ENCODE data around the gene ALG2. TPM values are rescaled to one million over a fixed set of nuclear protein-coding genes. Genes with fewer than 3 reads are reported as not detected.

ALG2 gene
- total RNA-seq, 4 donors from 2014 or later, result 21.9 to 32.3 (median 25.4) TPM

- TF ChIP-seq EP300 (IDR thresholded peaks at IDR 0.05) (no peak), CTCF (IDR thresholded peaks at IDR 0.05) (peak; percentile 89 to 95 (median 91)), POLR2A (IDR thresholded peaks at IDR 0.05) (no peak), POLR2AphosphoS5 (IDR thresholded peaks at IDR 0.05) (peak; percentile 40)
- no peaks in the 10 kb centered on the region for H3K36me3 ChIP-seq
- ATAC-seq, result peak; percentile 88
- H3K4me1 ChIP-seq, result peaks cover 0 to 14% (median 5%) of the 10 kb centered on the region in 3 donors
- WGBS, 2 donors (ENCODE audit: low coverage in 1 of 2), result 0 to 5% methylated on average over 1 to 8 of the region's 29 CpGs
- peak overlapping the region in 3 of 4 donors; percentile 4 to 66 (median 39) for H3K27ac ChIP-seq
- peaks cover 8% of the 10 kb centered on the region for H3K27me3 ChIP-seq
- no peaks in the 10 kb centered on the region for H3K9me3 ChIP-seq
- peak overlapping the region in 1 of 2 donors; percentile 38 for H3K4me3 ChIP-seq
Observed at GRCh38 chr9:99184475-99185347, 37.0 kb downstream of the ALG2 start.

GRCh38 chr9:99184110-99184474, 37.6 kb downstream of the ALG2 start:
- Histone ChIP-seq H3K27ac (peak overlapping the region in 3 of 4 donors; percentile 4 to 66 (median 39)), H3K9me3 (no peaks in the 10 kb centered on the region), H3K27me3 (peaks cover 7% of the 10 kb centered on the region), H3K36me3 (no peaks in the 10 kb centered on the region), H3K4me3 (no peak overlapping the region), H3K4me1 (peaks cover 0 to 14% (median 5%) of the 10 kb centered on the region in 3 donors)
- ATAC-seq, result peak; percentile 20
- TF ChIP-seq EP300 (IDR thresholded peaks at IDR 0.05) (no peak), CTCF (IDR thresholded peaks at IDR 0.05) (no peak), POLR2AphosphoS5 (IDR thresholded peaks at IDR 0.05) (no peak), POLR2A (IDR thresholded peaks at IDR 0.05) (no peak)
- WGBS, 2 donors (ENCODE audit: low coverage in 1 of 2), result 6 to 46% methylated on average over 3 of the region's 10 CpGs

- no peak for ATAC-seq
- Histone ChIP-seq H3K27ac (peak overlapping the region in 2 of 4 donors; percentile 39 to 66), H3K36me3 (no peaks in the 10 kb centered on the region), H3K4me3 (no peak overlapping the region), H3K4me1 (peaks cover 0 to 14% (median 5%) of the 10 kb centered on the region in 3 donors), H3K9me3 (no peaks in the 10 kb centered on the region), H3K27me3 (peaks cover 2% of the 10 kb centered on the region)
- 90% methylated on average over 3 of the region's 3 CpGs; no CpG with 5 or more reads in 1 of the 2 donors for WGBS, 2 donors (ENCODE audit: low coverage in 1 of 2)
- TF ChIP-seq CTCF (IDR thresholded peaks at IDR 0.05) (no peak), POLR2AphosphoS5 (IDR thresholded peaks at IDR 0.05) (no peak)
Observed at GRCh38 chr9:99183616-99184015, 38.1 kb downstream of the ALG2 start.

GRCh38 chr9:99182356-99182755, 39.4 kb downstream of the ALG2 start:
- no peak overlapping the region for H3K4me3 ChIP-seq
- no peak overlapping the region for H3K27ac ChIP-seq
- ATAC-seq, result no peak
- WGBS, 2 donors (ENCODE audit: low coverage in 1 of 2), result 78 to 86% methylated on average over 3 of the region's 3 CpGs
- H3K27me3 ChIP-seq, result no peaks in the 10 kb centered on the region
- H3K4me1 ChIP-seq, result peaks cover 0 to 14% (median 5%) of the 10 kb centered on the region in 3 donors
- no peaks in the 10 kb centered on the region for H3K36me3 ChIP-seq
- H3K9me3 ChIP-seq, result no peaks in the 10 kb centered on the region
- TF ChIP-seq CTCF (IDR thresholded peaks at IDR 0.05), result no peak
- TF ChIP-seq POLR2A (IDR thresholded peaks at IDR 0.05), result no peak
- TF ChIP-seq EP300 (IDR thresholded peaks at IDR 0.05), result no peak
- no peak for TF ChIP-seq POLR2AphosphoS5 (IDR thresholded peaks at IDR 0.05)

- H3K27me3 ChIP-seq, result no peaks in the 10 kb centered on the region
- TF ChIP-seq POLR2AphosphoS5 (IDR thresholded peaks at IDR 0.05) (no peak), POLR2A (IDR thresholded peaks at IDR 0.05) (no peak), EP300 (IDR thresholded peaks at IDR 0.05) (no peak), CTCF (IDR thresholded peaks at IDR 0.05) (no peak)
- ATAC-seq, result no peak
- H3K9me3 ChIP-seq, result no peaks in the 10 kb centered on the region
- H3K4me1 ChIP-seq, result peaks cover 0 to 14% (median 5%) of the 10 kb centered on the region in 3 donors
- no peaks in the 10 kb centered on the region for H3K36me3 ChIP-seq
- H3K4me3 ChIP-seq, result no peak overlapping the region
- H3K27ac ChIP-seq, result no peak overlapping the region
- WGBS, 2 donors (ENCODE audit: low coverage in 1 of 2), result 80 to 83% methylated on average over 2 to 4 of the region's 4 CpGs
Observed at GRCh38 chr9:99181621-99182020, 40.1 kb downstream of the ALG2 start.

All from gastroesophageal sphincter (tissue), 4 donors.